Heart right ventricle (tissue), 16 donors: ENCODE results near the gene PLCL2. TPM values are rescaled to one million over a fixed set of nuclear protein-coding genes. Genes with fewer than 3 reads are reported as not detected.

Experiments
- ATAC-seq, 8 donors: fragments of 200-7000 bp; cut with Tn5 transposase; one replicate each; pipeline ENCODE4 v1.9.1; 2020; ENCODE audit warnings: mild to moderate bottlenecking in 8 of 8, moderate library complexity in 8 of 8, moderate number of reproducible peaks in 1 of 8
- DNase-seq, 2 donors: peaks; one replicate each; pipeline ENCODE4 v3.0.0-alpha.2; 2020
- H3K27ac ChIP-seq, 10 donors: fragments of 200-600 bp; sonication (generic) in 2 of 10; one replicate each; pipeline versions ENCODE4 v1.5.0 to v1.8.0; 2020 to 2022; ENCODE audit warnings: mild to moderate bottlenecking in 3 of 10
- H3K27me3 ChIP-seq, 7 donors: fragments of 200-600 bp; one replicate each; pipeline ENCODE4 v1.8.0; 2021 to 2022; ENCODE audit warnings: mild to moderate bottlenecking in 2 of 7
- H3K36me3 ChIP-seq, 9 donors: fragments of 200-600 bp; sonication (generic) in 1 of 9; one replicate each; pipeline versions ENCODE4 v1.5.0 to v1.8.0; 2020 to 2022; ENCODE audit warnings: mild to moderate bottlenecking in 2 of 9
- H3K4me1 ChIP-seq, 9 donors: fragments of 200-600 bp; sonication (generic) in 1 of 9; one replicate each; pipeline versions ENCODE4 v1.5.0 to v1.8.0; 2020 to 2022; ENCODE audit warnings: mild to moderate bottlenecking in 4 of 9
- H3K4me3 ChIP-seq, 10 donors: fragments of 200-600 bp; sonication (generic) in 2 of 10; one replicate each; pipeline versions ENCODE4 v1.5.0 to v1.8.0; 2020 to 2022; ENCODE audit warnings: mild to moderate bottlenecking in 7 of 10, moderate library complexity in 2 of 10
- H3K9me3 ChIP-seq, 11 donors: fragments of 200-600 bp in 10 of 11; sonication (generic) in 2 of 11; one replicate each; pipeline versions ENCODE4 v1.5.0 to v1.8.0; 2013 to 2022; ENCODE audit warnings: mild to moderate bottlenecking in 2 of 11, control low read depth in 1 of 11, moderate library complexity in 1 of 11
- CTCF ChIP-seq, 9 donors: fragments of 200-600 bp; sonication (generic) in 2 of 9; IDR thresholded peaks; one replicate each; pipeline versions ENCODE4 v1.5.0 to v1.8.0; 2021 to 2022; ENCODE audit warnings: antibody characterized with exemption in 9 of 9, mild to moderate bottlenecking in 5 of 9, moderate library complexity in 1 of 9
- WGBS, 2 donors: extraction: QIAGEN DNeasy Blood & Tissue Kit; methylation state at CpG; one replicate each; pipeline ENCODE4 v1.1.7; 2013; ENCODE audit warnings: inconsistent platforms in 1 of 2; 5-methylcytosine and 5-hydroxymethylcytosine counted together
- intact Hi-C, 10 donors: fragments of 100-400 bp; cut with DNase I; formaldehyde crosslinking; loops; one replicate each; pipeline versions ENCODE4 v1.11.1 to v1.14.2; 2022
- polyA plus RNA-seq, 2 donors: library from polyadenylated mRNA; stranded (reverse); fragments of 200-250 nt; gene quantifications; one replicate each; pipeline ENCODE4 v1.2.3, GENCODE V29; 2013
- total RNA-seq, 10 donors: library from RNA; stranded (reverse); fragmentation: NEBNext Ultra II Directional in 3 of 10; extraction: Animal tissue kit (Norgen Biotek cat#: 25700) in 3 of 10; gene quantifications; one replicate each; pipeline versions ENCODE4 v1.2.1 to v1.2.4, GENCODE V29; 2021 to 2023
- donor health status: Arrhythmogenic right ventricular cardiomyopathy.
- donor health status: ischemic (EF 13 %, LVEDD 7.1; RV severe dilation, severe dysfunction).
- donor health status: healthy with polysubstance abuse.
- donor health status: DM: no; HTN: yes; CAD: no.
- donor health status: DM: no; HTN: no; CAD: no.
- donor health status: ischemic (EF 25% LVEDD 6.9; RV normal size, moderate dysfunction).
- donor health status: ischemic (EF 25% LVEDD 5.7; RV mildly dilated, moderate dysfunction).
- donor health status: healthy.
- donor health status: DM: yes; HTN: yes; CAD: no.
- donor health status: Ischemic cardiomyopathy.
- donor health status: ischemic (EF 35%, LVEDD 5.7; RV mildly dilated, moderate dysfunction).
- donor health status: nonischemic (EF 11% LVEDD 7.7; RV severe dilation, severe dysfunction).
- donor health status: DM: yes; HTN: yes; CAD: no.
- donor health status: PGD.
- donor health status: ischemic (EF 29% LVEDD 5.4; RV normal size, mild dysfunction).
- donor health status: nonischemic (EF 23%, LVEDD 6.1; RV moderate dilation, normal function).

The PLCL2 gene
- total and polyA plus RNA-seq, 12 donors: 8.7 to 79.8 (median 53.0) TPM

GRCh38 chr3:17088602-17089313 is 204.0 kb downstream of the PLCL2 start:
- no peaks in the 10 kb centered on the region for H3K27me3 ChIP-seq
- peak overlapping the region; percentile 8 to 74 (median 62) for H3K27ac ChIP-seq
- peaks cover 0 to 51% (median 24%) of the 10 kb centered on the region in 9 donors for H3K4me1 ChIP-seq
- peak in 7 of 8 donors; percentile 26 to 81 (median 57) for ATAC-seq
- H3K36me3 ChIP-seq: peaks cover 0 to 57% (median 0%) of the 10 kb centered on the region in 9 donors
- no peak overlapping the region for H3K4me3 ChIP-seq
- intact Hi-C loops: no loop called here
- WGBS, 2 donors: 60 to 70% methylated on average over 6 of the region's 6 CpGs
- no peak for DNase-seq
- no peak for TF ChIP-seq CTCF (IDR thresholded peaks at IDR 0.05)
- H3K9me3 ChIP-seq: no peaks in the 10 kb centered on the region

- Histone ChIP-seq H3K27me3 (no peaks in the 10 kb centered on the region), H3K9me3 (no peaks in the 10 kb centered on the region), H3K27ac (peak overlapping the region in 8 of 10 donors; percentile 24 to 74 (median 68)), H3K36me3 (peaks cover 0 to 51% (median 0%) of the 10 kb centered on the region in 9 donors), H3K4me1 (peaks cover 0 to 52% (median 24%) of the 10 kb centered on the region in 9 donors), H3K4me3 (no peak overlapping the region)
- ATAC-seq: peak in 7 of 8 donors; percentile 33 to 84 (median 68)
- TF ChIP-seq CTCF (IDR thresholded peaks at IDR 0.05): no peak
- intact Hi-C loops: no loop called here
- DNase-seq: no peak
Measured at GRCh38 chr3:17089314-17089700, 204.6 kb downstream of the PLCL2 start.

GRCh38 chr3:17090280-17090983 is 205.7 kb downstream of the PLCL2 start:
- H3K4me3 ChIP-seq: no peak overlapping the region
- 59 to 63% methylated on average over 6 of the region's 6 CpGs for WGBS, 2 donors
- no peaks in the 10 kb centered on the region for H3K27me3 ChIP-seq
- ATAC-seq (no peak), DNase-seq (no peak)
- intact Hi-C loops: no loop called here
- TF ChIP-seq CTCF (IDR thresholded peaks at IDR 0.05): no peak
- peaks cover 0 to 58% (median 24%) of the 10 kb centered on the region in 9 donors for H3K4me1 ChIP-seq
- peak overlapping the region in 4 of 10 donors; percentile 66 to 74 (median 71) for H3K27ac ChIP-seq
- peaks cover 0 to 41% (median 0%) of the 10 kb centered on the region in 9 donors for H3K36me3 ChIP-seq
- no peaks in the 10 kb centered on the region for H3K9me3 ChIP-seq

DNA sequence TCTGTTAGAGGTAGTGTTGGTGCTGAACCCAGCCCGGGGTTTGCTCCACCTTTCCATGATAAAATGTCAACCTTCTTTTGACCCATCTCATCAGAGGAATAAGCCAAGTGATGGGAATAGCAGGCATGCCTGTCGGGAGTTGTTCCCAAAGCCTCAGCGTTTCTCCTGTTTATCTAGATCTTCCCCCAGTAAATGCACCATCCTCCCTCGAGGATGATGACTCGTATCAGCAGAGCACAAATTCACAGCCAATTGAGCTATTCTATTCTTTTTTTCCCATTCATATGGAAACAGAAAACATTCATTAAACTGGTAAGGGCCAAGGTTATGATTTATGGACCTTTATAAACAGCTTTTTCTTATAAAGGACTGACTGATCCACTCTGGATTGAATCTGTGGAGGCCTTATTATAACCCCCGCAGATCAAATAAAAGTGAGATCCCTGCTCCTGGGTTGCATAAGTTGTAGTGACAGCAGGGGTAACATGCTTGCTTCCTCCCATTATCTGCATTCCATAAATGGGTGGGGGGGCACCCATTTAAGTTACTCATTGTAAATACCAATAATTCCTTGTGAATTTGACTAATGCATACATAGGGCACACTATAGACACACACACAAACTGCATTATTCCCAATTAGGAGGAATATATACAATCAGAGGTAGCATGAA is 207.3 kb downstream of the PLCL2 start:
- no peaks in the 10 kb centered on the region for H3K27me3 ChIP-seq
- peaks cover 0 to 58% (median 24%) of the 10 kb centered on the region in 9 donors for H3K4me1 ChIP-seq
- H3K36me3 ChIP-seq: peaks cover 0 to 41% (median 0%) of the 10 kb centered on the region in 9 donors
- no peak overlapping the region for H3K4me3 ChIP-seq
- no peaks in the 10 kb centered on the region for H3K9me3 ChIP-seq
- peak overlapping the region in 1 of 10 donors; percentile 24 for H3K27ac ChIP-seq
- ATAC-seq: no peak
- no peak for DNase-seq
- intact Hi-C loops: no loop called here
- no peak for TF ChIP-seq CTCF (IDR thresholded peaks at IDR 0.05)
- WGBS, 2 donors: 52 to 55% methylated on average over 6 of the region's 6 CpGs
